Measurements from ENCODE around the gene RLN1.
A peak's percentile ranks its signal among the peaks of the same experiment; 100 is the strongest.
"Not testable (repeated sequence)": the region's sequence is repeated elsewhere in the genome, so short reads cannot be mapped to it uniquely, and the experiment has no call there.

Gene RLN1, protein sequence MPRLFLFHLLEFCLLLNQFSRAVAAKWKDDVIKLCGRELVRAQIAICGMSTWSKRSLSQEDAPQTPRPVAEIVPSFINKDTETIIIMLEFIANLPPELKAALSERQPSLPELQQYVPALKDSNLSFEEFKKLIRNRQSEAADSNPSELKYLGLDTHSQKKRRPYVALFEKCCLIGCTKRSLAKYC

DNA sequence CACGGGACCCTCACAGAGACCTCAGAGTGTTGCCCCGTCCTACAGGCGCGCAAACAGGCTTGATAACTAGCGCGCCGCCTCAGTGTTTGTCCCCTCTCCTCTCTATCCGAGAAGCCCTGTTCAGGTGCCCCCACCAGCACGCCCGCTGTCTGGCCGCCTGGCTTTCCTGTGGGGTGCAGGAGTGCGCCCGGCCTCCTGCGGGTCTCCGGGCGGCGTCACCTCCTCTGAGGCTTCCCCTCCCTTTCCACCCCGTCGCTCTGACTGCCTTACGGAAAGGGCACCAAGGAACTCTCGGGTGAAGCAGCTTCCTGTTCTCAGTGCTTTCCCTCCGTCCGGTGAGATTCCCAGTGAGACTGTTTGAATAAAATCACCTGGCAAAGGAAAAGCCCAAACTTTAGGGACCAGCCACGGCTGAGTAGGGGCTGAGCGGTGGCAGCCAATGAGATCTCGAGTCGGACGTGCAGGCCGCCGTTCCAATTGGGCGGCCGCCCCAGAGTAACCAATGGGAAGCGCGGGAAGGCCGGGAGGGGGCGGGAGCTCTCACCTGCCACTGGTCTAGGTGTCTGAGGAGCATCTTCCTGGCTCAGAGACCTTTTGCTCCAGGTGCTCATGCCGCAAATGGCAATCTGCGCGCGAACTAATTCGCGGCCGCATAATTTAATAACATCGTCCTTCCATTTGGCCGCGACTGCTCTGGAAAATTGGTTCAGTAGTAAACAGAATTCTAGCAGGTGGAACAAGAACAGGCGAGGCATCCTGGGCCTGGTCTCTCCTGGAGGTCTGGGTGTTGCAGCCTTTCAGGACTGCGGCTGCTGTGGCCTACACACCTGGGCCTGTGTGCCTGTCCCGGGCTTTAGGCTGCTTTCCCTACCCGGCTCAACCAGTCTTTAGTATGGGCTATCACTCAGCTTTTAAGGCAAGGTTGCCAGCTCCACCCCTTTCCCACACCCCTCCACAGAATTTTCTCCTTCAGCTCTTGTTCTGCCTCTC lies at the start of gene RLN1:
Gene RLN1, minus strand, starts transcription at position 885 of the 990 bp plus-strand sequence. Its CDS starts 130 bp downstream, at position 755.
- DNase-seq (ENCODE audit: low read depth, low spot score); in situ Hi-C loops (cut with HindIII; ENCODE audit: low sequenced_read_pairs); H3K4me3 ChIP-seq (ENCODE audit: low read depth, low read length): not testable (repeated sequence)

DNA sequence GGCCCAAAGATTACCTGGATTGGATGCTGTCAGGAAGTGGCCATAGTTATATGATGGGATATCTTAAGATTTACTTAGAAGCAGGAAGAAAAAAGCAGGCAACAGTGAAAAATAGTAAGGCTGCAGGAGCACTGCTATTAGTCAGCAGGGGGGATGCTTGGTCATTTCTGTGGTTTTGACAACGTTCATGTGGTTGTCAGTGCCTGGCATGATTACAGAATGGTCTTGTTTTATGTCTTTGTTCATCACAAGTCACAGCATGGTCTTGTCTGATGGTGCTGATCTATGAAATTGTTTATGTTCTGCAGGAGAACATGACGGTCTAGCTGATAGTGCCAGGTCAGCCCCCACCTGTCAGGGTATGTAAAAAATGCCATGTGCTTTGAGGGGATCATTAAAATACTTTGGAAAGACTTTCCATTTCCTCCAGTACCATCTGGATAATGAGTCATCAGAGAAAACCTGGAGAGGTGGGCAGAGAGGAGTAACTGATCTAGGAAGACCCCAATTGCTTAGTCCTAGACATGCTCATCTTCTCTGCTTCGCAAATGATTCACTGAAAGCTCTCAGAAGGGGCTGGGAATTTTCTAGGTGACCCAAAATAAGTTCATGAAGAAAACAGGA lies 49.5 kb upstream of the RLN1 start:
- TF ChIP-seq, protein P1, sequence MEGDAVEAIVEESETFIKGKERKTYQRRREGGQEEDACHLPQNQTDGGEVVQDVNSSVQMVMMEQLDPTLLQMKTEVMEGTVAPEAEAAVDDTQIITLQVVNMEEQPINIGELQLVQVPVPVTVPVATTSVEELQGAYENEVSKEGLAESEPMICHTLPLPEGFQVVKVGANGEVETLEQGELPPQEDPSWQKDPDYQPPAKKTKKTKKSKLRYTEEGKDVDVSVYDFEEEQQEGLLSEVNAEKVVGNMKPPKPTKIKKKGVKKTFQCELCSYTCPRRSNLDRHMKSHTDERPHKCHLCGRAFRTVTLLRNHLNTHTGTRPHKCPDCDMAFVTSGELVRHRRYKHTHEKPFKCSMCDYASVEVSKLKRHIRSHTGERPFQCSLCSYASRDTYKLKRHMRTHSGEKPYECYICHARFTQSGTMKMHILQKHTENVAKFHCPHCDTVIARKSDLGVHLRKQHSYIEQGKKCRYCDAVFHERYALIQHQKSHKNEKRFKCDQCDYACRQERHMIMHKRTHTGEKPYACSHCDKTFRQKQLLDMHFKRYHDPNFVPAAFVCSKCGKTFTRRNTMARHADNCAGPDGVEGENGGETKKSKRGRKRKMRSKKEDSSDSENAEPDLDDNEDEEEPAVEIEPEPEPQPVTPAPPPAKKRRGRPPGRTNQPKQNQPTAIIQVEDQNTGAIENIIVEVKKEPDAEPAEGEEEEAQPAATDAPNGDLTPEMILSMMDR (IDR thresholded peaks at IDR 0.05; ENCODE audit: low read depth, low read length) = no peak
- in situ Hi-C loops (cut with HindIII; ENCODE audit: low sequenced_read_pairs) = no loop called here
- no peak overlapping the region for H3K4me3 ChIP-seq (ENCODE audit: low read depth, low read length)
- DNase-seq (ENCODE audit: low read depth, low spot score) = peak; percentile 96

DNA sequence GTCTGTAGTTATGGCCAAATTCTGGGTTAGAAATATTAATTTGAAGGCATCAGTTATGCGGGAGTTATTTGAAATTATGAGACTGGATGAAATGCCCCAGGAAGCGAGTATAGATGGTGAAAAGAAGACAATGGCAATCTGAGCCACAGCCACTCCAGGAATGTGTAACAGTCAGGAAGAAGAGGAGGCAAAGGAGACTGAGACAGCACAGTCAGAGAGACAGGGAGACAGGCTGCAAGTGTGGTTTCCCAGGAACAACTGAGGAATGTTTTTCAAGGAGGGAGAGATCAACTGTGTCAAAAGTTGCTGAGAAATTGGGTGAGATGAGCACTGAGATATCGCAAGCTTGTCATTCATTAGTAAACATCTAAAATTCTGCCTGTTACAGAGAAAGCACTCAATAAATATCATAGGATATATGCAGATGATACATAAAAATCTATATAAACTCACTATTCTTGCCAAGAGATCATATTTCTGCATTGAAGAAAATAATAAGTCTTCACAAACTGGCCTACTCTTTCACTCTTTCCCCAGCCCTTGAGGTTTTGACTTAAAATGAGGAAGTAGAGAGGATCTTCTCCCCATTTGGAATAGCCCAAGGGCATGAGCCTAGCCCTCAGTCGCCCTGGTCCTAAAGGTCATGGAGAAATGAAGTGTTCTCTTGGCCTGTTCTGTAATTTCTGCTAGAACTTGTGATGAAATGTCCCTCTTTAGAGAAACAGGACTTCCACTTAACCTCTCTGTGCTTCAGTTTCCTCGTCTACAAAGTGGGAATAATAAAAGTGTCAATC lies 48.5 kb upstream of the RLN1 start:
- in situ Hi-C loops (cut with HindIII; ENCODE audit: low sequenced_read_pairs) = no loop called here
- no peak overlapping the region for H3K4me3 ChIP-seq (ENCODE audit: low read depth, low read length)
- DNase-seq (ENCODE audit: low read depth, low spot score) = peak; percentile 38
- TF ChIP-seq, protein P1 (IDR thresholded peaks at IDR 0.05; ENCODE audit: low read depth, low read length) = no peak

DNA sequence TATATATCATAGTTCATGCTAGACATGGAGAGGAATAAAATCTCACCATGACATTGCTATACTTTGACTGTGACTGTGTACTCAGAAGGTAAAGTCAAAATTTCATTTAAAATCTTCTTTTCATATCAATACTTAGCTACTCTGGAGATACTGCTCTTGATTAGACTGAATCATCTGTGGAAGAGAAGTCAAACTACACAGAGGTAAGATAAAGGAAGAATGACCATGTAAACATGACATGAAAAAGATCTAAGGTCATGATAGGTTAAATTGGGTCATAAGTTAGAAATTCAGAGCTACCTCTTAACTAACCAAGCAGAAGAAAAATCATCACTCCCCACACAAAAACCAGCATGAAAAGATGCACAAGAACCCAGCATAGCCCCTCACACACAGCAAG lies 44.8 kb upstream of the RLN1 start:
- in situ Hi-C loops (cut with HindIII; ENCODE audit: low sequenced_read_pairs) = no loop called here
- no peak overlapping the region for H3K4me3 ChIP-seq (ENCODE audit: low read depth, low read length)
- no peak for DNase-seq (ENCODE audit: low read depth, low spot score)
- TF ChIP-seq, protein P1 (IDR thresholded peaks at IDR 0.05; ENCODE audit: low read depth, low read length) = no peak

DNA sequence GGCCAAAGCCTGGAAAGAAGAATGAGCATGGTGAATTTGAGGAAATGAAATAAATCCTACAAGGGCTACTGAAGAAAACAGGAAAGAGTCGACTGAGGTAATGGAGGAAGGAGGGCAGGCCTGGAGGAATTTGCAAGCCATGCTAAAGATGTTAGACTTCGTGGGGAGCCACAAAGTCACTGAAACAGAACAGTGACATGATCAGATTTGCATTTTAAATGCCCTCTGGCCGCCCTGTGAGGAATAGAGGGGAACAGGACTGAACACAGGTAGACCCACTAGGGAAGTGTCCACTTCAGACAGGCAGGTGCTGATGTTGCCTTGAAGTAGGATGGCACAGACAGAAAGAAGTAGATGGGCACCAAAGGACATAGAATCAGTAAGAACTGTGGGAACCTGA lies 42.8 kb upstream of the RLN1 start:
- H3K4me3 ChIP-seq (ENCODE audit: low read depth, low read length) = no peak overlapping the region
- no peak for DNase-seq (ENCODE audit: low read depth, low spot score)
- in situ Hi-C loops (cut with HindIII; ENCODE audit: low sequenced_read_pairs) = no loop called here
- TF ChIP-seq, protein P1 (IDR thresholded peaks at IDR 0.05; ENCODE audit: low read depth, low read length) = no peak

DNA sequence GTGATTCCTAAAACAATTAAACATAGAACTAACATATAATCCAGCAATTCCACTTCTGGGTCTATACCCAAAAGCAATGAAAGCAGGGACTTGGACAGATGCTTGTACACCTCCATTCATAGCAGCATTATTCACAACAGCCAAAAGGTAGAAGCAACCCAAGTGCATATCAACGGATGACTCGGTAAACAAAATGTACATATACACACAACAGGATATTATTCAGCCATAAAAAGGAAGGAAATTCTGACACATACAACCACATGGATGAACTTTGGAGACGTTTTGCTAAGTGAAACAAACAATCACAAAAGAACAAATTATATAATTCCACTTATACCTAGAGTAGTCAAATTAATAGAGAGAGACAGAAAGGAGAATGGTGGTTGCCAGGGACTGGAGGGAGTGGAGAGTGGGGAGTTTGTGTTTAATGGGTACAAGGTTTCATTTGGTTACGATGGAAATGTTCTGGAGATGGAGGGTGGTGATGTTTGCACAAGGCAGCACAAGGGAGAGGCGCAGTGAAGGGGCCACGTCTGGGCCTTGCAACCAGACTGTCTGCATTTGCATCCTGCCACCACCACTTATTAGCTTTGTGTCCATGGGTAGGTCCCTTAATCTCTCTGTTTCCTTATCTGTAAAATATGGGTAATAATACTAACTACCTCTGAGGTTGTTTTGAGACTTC lies 36.3 kb upstream of the RLN1 start:
- in situ Hi-C loops (cut with HindIII; ENCODE audit: low sequenced_read_pairs) = no loop called here

More for the DNA sequence above, 36.3 kb upstream of the RLN1 start:
- TF ChIP-seq, protein P1 (IDR thresholded peaks at IDR 0.05; ENCODE audit: low read depth, low read length) = no peak
- no peak for DNase-seq (ENCODE audit: low read depth, low spot score)
- H3K4me3 ChIP-seq (ENCODE audit: low read depth, low read length) = no peak overlapping the region
